ENCODE results near the gene SLC7A1. TPM values are rescaled to one million over a fixed set of nuclear protein-coding genes. Genes with fewer than 3 reads are reported as not detected.
A peak's percentile ranks its signal among the peaks of the same experiment; 100 is the strongest.
"Not testable (repeated sequence)": the region's sequence is repeated elsewhere in the genome, so short reads cannot be mapped to it uniquely, and the experiment has no call there.

Gene SLC7A1
- 10 to 100 TPM; 47.7 to 63.5 TPM for total RNA-seq
- long read RNA-seq, donor 1, full-length matches to known transcripts, result 5 of 30 reads
- long read RNA-seq, donor 1, partial matches to known transcripts, result 5 of 30 reads
- long read RNA-seq, donor 1, other reads (novel, unspliced or antisense), result 20 of 30 reads
- long read RNA-seq, donor 2, partial matches to known transcripts, result 3 of 53 reads
- long read RNA-seq, donor 2, other reads (novel, unspliced or antisense), result 50 of 53 reads

- intact Hi-C loops (cut with DNase I), result loop anchor here (10.0 kb wide), 3 partner anchors 81 to 839 kb away; no protein-coding TSS in a partner anchor
Measured at GRCh38 chr13:29595380-29596063, at the start of gene SLC7A1. Gene SLC7A1 (minus strand): TSS chr13:29595688. CDS start chr13:29536188, 59,500 bp downstream.

GRCh38 chr13:29640665-29641064 is 45.2 kb upstream of the SLC7A1 start:
- intact Hi-C loops (cut with DNase I), result no loop called here
- DNase-seq (ENCODE audit: low spot score), result no peak

More at GRCh38 chr13:29595380-29596063, at the start of gene SLC7A1:
- DNase-seq (ENCODE audit: low spot score), result peak; percentile 92

- intact Hi-C loops (cut with DNase I); DNase-seq (ENCODE audit: low spot score): not testable (repeated sequence)
Measured at GRCh38 chr13:29636831-29637230, 41.3 kb upstream of the SLC7A1 start.

- intact Hi-C loops (cut with DNase I), result no loop called here
- no peak for DNase-seq (ENCODE audit: low spot score)
Measured at GRCh38 chr13:29624997-29625396, 29.5 kb upstream of the SLC7A1 start.

- DNase-seq (ENCODE audit: low spot score), result no peak
- intact Hi-C loops (cut with DNase I), result no loop called here
Measured at GRCh38 chr13:29621841-29622240, 26.4 kb upstream of the SLC7A1 start.

GRCh38 chr13:29621051-29621800 is 25.7 kb upstream of the SLC7A1 start:
- no peak for DNase-seq (ENCODE audit: low spot score)
- intact Hi-C loops (cut with DNase I), result no loop called here

GRCh38 chr13:29619995-29620394 is 24.5 kb upstream of the SLC7A1 start:
- intact Hi-C loops (cut with DNase I), result no loop called here
- DNase-seq (ENCODE audit: low spot score), result no peak

GRCh38 chr13:29613101-29613500 is 17.6 kb upstream of the SLC7A1 start:
- DNase-seq (ENCODE audit: low spot score), result no peak
- intact Hi-C loops (cut with DNase I), result no loop called here

- intact Hi-C loops (cut with DNase I), result no loop called here
- DNase-seq (ENCODE audit: low spot score), result no peak
Measured at GRCh38 chr13:29607465-29607864, 12.0 kb upstream of the SLC7A1 start.

- DNase-seq (ENCODE audit: low spot score), result no peak
- intact Hi-C loops (cut with DNase I), result no loop called here
Measured at GRCh38 chr13:29605860-29606526, 10.5 kb upstream of the SLC7A1 start.

GRCh38 chr13:29598321-29598720 is 2.8 kb upstream of the SLC7A1 start:
- DNase-seq (ENCODE audit: low spot score), result no peak
- intact Hi-C loops (cut with DNase I), result loop anchor here (10.0 kb wide), 3 partner anchors 84 to 836 kb away; no protein-coding TSS in a partner anchor

- no peak for DNase-seq (ENCODE audit: low spot score)
- intact Hi-C loops (cut with DNase I), result loop anchor here (10.0 kb wide), 3 partner anchors 83 to 837 kb away; no protein-coding TSS in a partner anchor
Measured at GRCh38 chr13:29597706-29598105, 2.2 kb upstream of the SLC7A1 start.

GRCh38 chr13:29597246-29597645 is 1.8 kb upstream of the SLC7A1 start:
- DNase-seq (ENCODE audit: low spot score), result no peak
- intact Hi-C loops (cut with DNase I), result loop anchor here (10.0 kb wide), 3 partner anchors 82 to 838 kb away; no protein-coding TSS in a partner anchor

- intact Hi-C loops (cut with DNase I), result loop anchor here (10.0 kb wide), 3 partner anchors 81 to 839 kb away; no protein-coding TSS in a partner anchor
- no peak for DNase-seq (ENCODE audit: low spot score)
Measured at GRCh38 chr13:29596064-29596418, 553 bp upstream of the SLC7A1 start.

- DNase-seq (ENCODE audit: low spot score), result peak; percentile 93
- intact Hi-C loops (cut with DNase I), result loop anchor here (10.0 kb wide), 3 partner anchors 80 to 840 kb away; no protein-coding TSS in a partner anchor
Measured at GRCh38 chr13:29594710-29595379, 643 bp downstream of the SLC7A1 start.

- intact Hi-C loops (cut with DNase I), result loop anchor here (10.0 kb wide), 3 partner anchors 80 to 840 kb away; no protein-coding TSS in a partner anchor
- no peak for DNase-seq (ENCODE audit: low spot score)
Measured at GRCh38 chr13:29594303-29594709, 1.2 kb downstream of the SLC7A1 start.

- no peak for DNase-seq (ENCODE audit: low spot score)
- intact Hi-C loops (cut with DNase I), result loop anchor here (10.0 kb wide), 3 partner anchors 79 to 841 kb away; no protein-coding TSS in a partner anchor
Measured at GRCh38 chr13:29593605-29594297, 1.7 kb downstream of the SLC7A1 start.

- intact Hi-C loops (cut with DNase I), result loop anchor here (10.0 kb wide), 3 partner anchors 77 to 843 kb away; no protein-coding TSS in a partner anchor
- no peak for DNase-seq (ENCODE audit: low spot score)
Measured at GRCh38 chr13:29591310-29591709, 4.2 kb downstream of the SLC7A1 start.
